ENCODE measurements around the gene PROSER3.

Gene PROSER3

GRCh38 chr19:35739275-35740107 is 18.5 kb upstream of the PROSER3 start:
- DNase-seq (ENCODE audit: low read depth in 2 of 2) = no peak

DNA sequence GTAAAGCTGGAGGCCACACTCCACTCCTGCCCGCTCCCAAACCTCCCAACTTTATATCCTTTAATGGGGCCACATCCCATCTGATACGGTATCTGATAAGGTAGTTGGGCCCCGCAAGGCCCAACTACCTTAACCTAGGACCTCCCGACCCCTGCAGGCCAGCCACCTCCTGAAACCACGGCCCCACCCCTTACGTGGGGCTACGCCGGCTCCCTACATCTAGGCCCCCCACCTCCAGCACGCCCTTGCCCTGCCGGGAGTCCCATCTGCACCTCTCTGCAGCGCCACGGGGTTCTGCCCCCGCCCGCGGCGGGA is 17.9 kb upstream of the PROSER3 start:
- no peak for DNase-seq (ENCODE audit: low read depth in 2 of 2)

DNA sequence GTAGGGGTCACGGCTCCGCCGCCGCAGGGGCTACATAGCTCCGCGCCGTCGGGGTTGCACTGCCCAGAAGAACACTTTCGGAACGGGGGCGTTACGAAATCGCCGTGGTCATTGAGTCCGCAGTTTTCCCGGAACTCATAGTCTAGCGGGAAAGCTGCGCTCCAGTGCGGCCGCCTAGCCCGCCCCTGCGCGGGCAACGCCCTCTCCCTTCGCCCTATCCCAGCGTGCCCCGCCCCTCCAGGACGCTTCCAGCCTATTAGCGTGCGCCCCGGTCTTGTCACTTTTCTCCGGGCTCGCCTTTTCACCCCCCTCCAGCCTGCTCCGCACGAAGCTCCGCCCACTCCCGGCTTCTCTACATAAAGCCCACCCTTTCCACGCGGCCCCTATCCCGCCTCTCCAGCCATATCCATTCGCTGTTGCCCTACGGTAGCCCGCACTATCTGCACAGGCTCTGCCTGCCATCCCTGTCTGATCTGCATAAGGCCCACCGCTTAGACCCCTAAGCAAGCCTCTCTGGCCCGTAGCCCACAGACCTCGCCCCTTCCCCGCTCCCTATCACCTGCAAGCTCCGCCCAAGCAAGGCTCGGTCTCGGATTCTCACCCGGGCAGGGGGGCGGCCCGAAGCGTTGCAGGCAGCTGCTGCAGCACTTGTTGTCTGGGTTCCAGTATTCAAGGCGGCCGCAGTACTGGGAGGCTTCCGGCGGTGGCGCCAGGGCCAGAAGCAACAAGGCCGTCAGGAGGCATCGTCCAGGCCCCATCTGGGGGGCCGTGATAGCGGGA is 17.4 kb upstream of the PROSER3 start:
- DNase-seq (ENCODE audit: low read depth in 2 of 2) = peak; percentile 83 to 87

GRCh38 chr19:35741203-35741515 is 16.8 kb upstream of the PROSER3 start:
- no peak for DNase-seq (ENCODE audit: low read depth in 2 of 2)

DNA sequence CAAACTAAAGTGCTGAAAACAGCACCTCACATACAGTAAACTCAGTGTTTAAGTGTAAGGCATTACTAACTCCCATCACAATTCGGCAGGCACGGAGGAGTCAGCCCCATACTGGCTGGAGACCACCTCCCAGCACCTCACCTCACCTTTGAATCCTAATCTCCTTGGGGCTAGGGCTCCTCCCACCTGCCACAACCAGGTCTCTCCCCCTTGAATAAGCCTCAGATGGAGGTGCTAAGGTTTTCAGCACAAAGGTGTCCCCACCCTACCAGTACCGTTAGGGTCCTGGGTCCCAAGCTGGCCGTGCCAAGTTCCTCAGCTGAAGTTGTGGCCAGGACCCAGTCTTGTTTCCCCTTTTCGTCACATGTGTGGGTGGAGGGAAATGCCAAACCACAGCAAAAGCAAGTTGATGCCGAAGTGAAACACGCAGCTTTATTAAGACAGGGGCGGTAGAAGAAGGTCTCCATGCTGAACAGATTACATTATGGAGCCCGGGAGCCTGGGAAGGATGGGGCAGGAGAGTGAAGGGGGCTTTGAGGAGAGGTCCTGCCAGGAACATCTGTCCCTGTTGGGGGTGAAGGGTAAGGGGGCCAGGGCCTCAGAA is 15.8 kb upstream of the PROSER3 start, which contains the start of gene IGFLR1:
TSS of gene IGFLR1 (minus strand) at position 332 of the 604 bp plus-strand sequence. CDS start 1,272 bp downstream, outside the sequence.
- no peak for DNase-seq (ENCODE audit: low read depth in 2 of 2)

DNA sequence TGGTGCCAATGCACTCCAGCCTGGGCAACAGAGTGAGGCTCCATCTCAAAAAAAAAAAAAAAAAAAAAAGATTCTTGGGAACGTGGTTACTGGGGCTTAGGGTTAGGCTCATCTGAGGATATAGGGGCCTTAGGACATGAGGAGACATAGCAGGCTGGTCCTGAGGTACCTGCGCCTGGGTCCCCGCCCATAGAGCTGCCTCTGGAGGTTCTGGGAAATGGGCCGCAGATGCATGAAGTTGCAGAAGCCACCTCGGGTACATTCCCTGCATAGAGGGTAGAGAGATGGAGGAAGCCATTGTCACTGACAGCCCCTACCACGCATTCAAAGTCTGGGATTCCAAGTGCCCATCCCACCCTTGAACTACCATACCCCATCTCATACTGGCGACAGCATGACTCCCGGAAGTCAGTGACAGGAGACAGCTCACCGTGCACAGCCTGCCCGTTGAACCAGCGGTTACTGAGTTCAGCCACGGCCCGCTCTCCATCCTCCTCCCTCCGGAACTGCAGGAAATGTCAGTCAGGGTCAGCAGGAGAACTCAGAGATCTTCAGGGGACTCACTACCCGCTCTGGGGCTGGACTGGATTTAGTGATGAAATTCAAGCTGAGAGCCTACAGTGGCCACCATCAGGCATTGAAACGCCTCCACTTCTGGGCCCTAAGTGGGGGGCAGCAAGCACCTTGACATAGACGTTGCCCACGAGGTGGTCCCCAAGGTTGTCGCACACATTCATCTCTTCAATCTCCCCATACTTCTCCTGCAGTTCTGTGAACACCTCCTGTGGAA is 14.1 kb upstream of the PROSER3 start:
- no peak for DNase-seq (ENCODE audit: low read depth in 2 of 2)

DNA sequence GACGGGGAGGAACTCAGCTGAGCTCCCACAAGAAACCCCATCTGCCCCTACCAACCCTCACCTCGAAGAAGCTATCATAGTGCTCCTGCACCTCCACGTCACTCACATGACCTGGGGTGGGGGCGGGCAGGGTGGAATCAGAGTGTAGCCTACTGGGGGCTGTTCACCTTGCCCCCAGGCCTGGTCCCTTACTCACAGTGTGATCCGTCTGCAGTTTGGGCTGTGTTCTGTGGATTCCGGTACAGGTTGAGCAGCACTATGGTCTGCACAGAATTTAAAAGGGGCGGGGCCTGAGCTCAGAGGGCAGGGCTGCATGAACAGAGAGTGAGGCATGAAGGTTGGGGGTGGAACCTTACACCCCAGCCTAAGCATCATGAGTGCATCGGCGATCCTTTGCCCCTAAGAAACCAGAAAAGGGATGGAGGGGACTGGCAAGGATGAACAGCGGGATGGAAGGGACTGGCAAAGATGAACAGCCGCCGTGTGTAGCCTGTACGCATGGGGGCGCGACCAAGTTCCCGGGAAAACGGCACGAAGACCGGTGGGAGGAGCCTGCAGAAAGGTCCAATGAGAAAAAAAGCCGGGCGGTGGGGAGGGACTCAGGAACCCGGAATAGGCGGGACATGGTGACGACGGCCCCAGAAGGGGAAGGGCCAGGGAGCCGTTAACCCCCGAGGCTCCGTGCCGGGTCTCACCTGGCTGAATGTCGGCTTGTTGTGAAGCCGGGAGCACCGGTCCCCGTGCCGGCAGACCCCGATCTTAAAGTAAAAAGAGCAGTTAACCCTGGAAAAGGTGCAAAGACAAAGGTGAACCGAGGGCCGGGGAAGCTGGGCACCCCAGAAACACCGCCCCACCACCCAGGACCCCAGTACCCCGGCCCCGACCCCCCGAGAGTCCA is 13.3 kb upstream of the PROSER3 start:
- peak; percentile 83 to 87 for DNase-seq (ENCODE audit: low read depth in 2 of 2)

- DNase-seq (ENCODE audit: low read depth in 2 of 2) = peak; percentile 97 to 98
Observed at GRCh38 chr19:35745328-35746086, 12.5 kb upstream of the PROSER3 start, which contains the start of the genes PSENEN and U2AF1L4. PSENEN (plus strand) TSS chr19:35745651; CDS start chr19:35745931, 280 bp downstream. U2AF1L4 (minus strand) TSS chr19:35745418; CDS start chr19:35745391, 27 bp downstream.

- DNase-seq (ENCODE audit: low read depth in 2 of 2) = no peak
Observed at GRCh38 chr19:35746087-35746462, 11.9 kb upstream of the PROSER3 start.

DNA sequence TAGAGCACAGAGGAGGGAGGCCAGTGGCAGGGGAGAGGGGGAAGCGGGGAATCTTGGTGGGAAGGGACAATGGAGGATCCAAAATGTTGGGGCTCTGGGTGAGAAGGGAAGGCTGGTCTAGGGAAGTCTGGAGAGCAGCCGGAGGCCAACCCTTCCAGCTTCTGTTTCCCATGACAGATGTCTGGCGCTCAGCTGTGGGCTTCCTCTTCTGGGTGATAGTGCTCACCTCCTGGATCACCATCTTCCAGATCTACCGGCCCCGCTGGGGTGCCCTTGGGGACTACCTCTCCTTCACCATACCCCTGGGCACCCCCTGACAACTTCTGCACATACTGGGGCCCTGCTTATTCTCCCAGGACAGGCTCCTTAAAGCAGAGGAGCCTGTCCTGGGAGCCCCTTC is 11.4 kb upstream of the PROSER3 start:
- no peak for DNase-seq (ENCODE audit: low read depth in 2 of 2)

DNA sequence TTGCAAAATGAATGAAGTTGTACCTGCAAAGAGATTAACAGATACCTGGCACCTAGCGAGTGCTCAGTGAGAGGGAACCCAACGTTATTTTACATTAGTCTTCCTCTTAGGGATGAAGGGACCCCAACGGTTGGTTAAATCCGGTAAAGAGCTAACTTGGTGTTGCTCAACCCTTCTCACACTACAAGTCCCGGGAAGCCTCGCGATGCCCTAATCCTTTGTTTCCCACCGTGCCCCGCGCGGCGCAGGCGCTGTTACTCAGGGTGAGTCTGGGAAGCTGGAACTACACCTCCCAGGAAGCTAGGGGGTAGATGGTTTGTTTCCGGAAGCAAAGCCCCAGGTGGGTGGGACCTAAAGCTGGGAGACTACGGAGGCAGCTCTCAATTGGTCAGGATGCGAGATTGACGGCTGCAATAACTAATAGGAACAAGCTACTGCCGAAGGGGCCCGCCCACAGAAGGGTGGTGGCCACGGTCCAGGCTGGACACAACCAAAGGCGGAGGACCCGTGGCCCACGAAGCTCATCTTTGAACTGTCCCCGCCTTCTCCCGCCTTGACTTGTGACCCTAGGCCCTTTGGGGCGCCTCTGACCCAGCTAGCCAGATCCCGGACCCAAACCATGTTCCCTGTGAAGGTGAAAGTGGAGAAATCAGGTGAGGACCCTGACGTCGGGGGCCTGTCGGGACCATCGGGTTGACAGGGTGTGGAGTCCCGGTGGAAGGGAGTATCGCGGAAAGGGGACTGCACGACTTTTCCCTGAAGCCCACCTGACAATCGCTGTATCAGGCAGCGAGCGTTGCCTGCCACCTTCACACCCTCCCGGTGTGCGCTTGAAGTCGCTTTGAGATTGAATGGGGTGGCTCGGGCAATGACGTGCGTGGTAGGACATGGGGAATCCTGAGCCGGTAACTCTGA is 9.6 kb upstream of the PROSER3 start, which contains the start of gene LIN37:
TSS of gene LIN37 (plus strand) at position 471 of the 915 bp plus-strand sequence. CDS start at position 620, 149 bp downstream.
- DNase-seq (ENCODE audit: low read depth in 2 of 2) = peak; percentile 97 to 98

GRCh38 chr19:35750167-35750566 is 7.8 kb upstream of the PROSER3 start:
- no peak for DNase-seq (ENCODE audit: low read depth in 2 of 2)

- no peak for DNase-seq (ENCODE audit: low read depth in 2 of 2)
Observed at GRCh38 chr19:35751839-35752745, 5.9 kb upstream of the PROSER3 start.

GRCh38 chr19:35752746-35753350 is 5.1 kb upstream of the PROSER3 start:
- no peak for DNase-seq (ENCODE audit: low read depth in 2 of 2)

DNA sequence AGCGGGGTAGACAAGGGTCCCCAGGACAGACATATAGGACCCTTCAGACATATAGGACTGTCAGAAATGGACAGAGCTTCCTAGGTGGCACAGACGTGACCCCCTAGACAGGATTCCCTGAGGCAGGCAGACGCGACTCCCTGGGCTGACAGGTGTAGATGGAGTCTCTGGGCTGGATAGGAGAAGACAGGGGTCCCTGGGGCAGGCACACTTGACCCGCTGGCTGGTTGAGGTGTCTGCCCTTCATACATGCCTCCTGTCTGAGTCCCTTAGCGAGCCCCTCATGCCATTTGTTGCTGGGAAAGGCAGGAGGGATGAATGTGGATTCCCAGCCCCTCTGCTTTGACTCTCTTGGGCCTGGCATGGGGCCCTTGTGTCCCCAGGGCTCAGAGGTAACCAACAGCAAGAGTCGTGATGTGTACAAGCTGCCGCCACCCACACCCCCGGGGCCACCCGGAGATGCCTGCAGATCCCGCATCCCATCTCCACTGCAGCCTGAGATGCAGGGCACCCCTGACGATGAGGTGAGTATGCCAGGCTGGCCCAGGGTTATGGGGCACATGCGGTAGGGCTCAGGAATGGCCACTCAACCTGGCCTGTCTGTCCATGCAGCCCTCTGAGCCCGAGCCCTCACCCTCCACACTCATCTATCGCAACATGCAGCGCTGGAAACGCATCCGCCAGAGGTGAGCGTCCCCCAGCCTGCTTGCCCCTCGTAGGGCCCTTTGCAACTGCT is 4.2 kb upstream of the PROSER3 start:
- no peak for DNase-seq (ENCODE audit: low read depth in 2 of 2)

GRCh38 chr19:35754370-35755130 is 3.4 kb upstream of the PROSER3 start:
- no peak for DNase-seq (ENCODE audit: low read depth in 2 of 2)
